HG02885 (cell line): ENCODE data around the gene LCMT2.

ENCODE experiments used
- ATAC-seq: cut with Tn5 transposase; IDR thresholded peaks from one replicate; pipeline ENCODE4 v1.9.1; 2021; ENCODE audit warnings: mild to moderate bottlenecking; ENCODE audit not compliant: unreplicated experiment, poor library complexity

The LCMT2 gene

GRCh38 chr15:43276563-43277200 lies 53.7 kb downstream of the LCMT2 start:
- ATAC-seq: no peak

GRCh38 chr15:43275740-43276562 lies 54.4 kb downstream of the LCMT2 start:
- no peak for ATAC-seq

GRCh38 chr15:43274136-43274535 lies 56.2 kb downstream of the LCMT2 start:
- no peak for ATAC-seq
